Chondrocyte (in vitro differentiated cells): ENCODE data around the gene LRRC42. TPM values are rescaled to one million over a fixed set of nuclear protein-coding genes. Genes with fewer than 3 reads are reported as not detected.

ENCODE experiments used
- DNase-seq: peaks from one replicate; pipeline ENCODE4 v3.0.0; 2021; ENCODE audit warnings: mixed read lengths, low spot score
- H3K27ac Mint-ChIP-seq: one replicate; pipeline ENCODE4 v1.8.0; 2021; ENCODE audit warnings: mild to moderate bottlenecking, moderate library complexity, mixed read lengths; ENCODE audit not compliant: unreplicated experiment
- H3K27me3 Mint-ChIP-seq: 2 replicates; pipeline ENCODE4 v1.8.0; 2021; ENCODE audit warnings: low read depth, mixed read lengths
- H3K36me3 Mint-ChIP-seq: 2 replicates; pipeline ENCODE4 v1.8.0; 2021; ENCODE audit warnings: low read depth, mixed read lengths
- H3K4me1 Mint-ChIP-seq: 2 replicates; pipeline ENCODE4 v1.8.0; 2021; ENCODE audit warnings: low read depth, mild to moderate bottlenecking, mixed read lengths
- H3K4me3 Mint-ChIP-seq: one replicate; pipeline ENCODE4 v1.8.0; 2021; ENCODE audit warnings: mild to moderate bottlenecking, moderate library complexity, mixed read lengths; ENCODE audit not compliant: unreplicated experiment
- H3K9me3 Mint-ChIP-seq: 2 replicates; pipeline ENCODE4 v1.8.0; 2021; ENCODE audit warnings: low read depth, mixed read lengths
- CTCF ChIP-seq: fragments of 200-600 bp; sonication (generic); IDR thresholded peaks from 2 replicates; pipeline ENCODE4 v1.5.0; 2021; ENCODE audit warnings: antibody characterized with exemption, mild to moderate bottlenecking, moderate library complexity
- total RNA-seq: library from RNA; stranded (reverse); gene quantifications from 3 replicates; pipeline ENCODE4 v1.2.1, GENCODE V29; 2021

Gene LRRC42
- total RNA-seq, 1 donor from 2014 or later, result 37.6 TPM

- TF ChIP-seq CTCF, result no peak
- Mint-ChIP-seq H3K27ac (peak overlapping the region; percentile 62), H3K27me3 (no peaks in the 10 kb centered on the region), H3K4me3 (no peak overlapping the region), H3K9me3 (no peaks in the 10 kb centered on the region), H3K4me1 (peaks cover 43% of the 10 kb centered on the region), H3K36me3 (no peaks in the 10 kb centered on the region)
- DNase-seq, result no peak
Measured at GRCh38 chr1:53902235-53903138, 43.7 kb upstream of the LRRC42 start.

- no peak for TF ChIP-seq CTCF
- peaks cover 23% of the 10 kb centered on the region for H3K4me1 Mint-ChIP-seq
- no peak for DNase-seq
- H3K36me3 Mint-ChIP-seq, result no peaks in the 10 kb centered on the region
- H3K9me3 Mint-ChIP-seq, result no peaks in the 10 kb centered on the region
- H3K27ac Mint-ChIP-seq, result no peak overlapping the region
- no peak overlapping the region for H3K4me3 Mint-ChIP-seq
- no peaks in the 10 kb centered on the region for H3K27me3 Mint-ChIP-seq
Measured at GRCh38 chr1:53905509-53905908, 40.6 kb upstream of the LRRC42 start.

- no peak for DNase-seq
- Mint-ChIP-seq H3K4me3 (no peak overlapping the region), H3K27me3 (no peaks in the 10 kb centered on the region)
Measured at GRCh38 chr1:53906121-53906520, 40.0 kb upstream of the LRRC42 start.

GRCh38 chr1:53909946-53910345 lies 36.2 kb upstream of the LRRC42 start:
- no peaks in the 10 kb centered on the region for H3K4me1 Mint-ChIP-seq
- no peak for TF ChIP-seq CTCF
- DNase-seq, result no peak
- H3K27me3 Mint-ChIP-seq, result no peaks in the 10 kb centered on the region
- H3K4me3 Mint-ChIP-seq, result no peak overlapping the region
- H3K9me3 Mint-ChIP-seq, result no peaks in the 10 kb centered on the region
- H3K27ac Mint-ChIP-seq, result no peak overlapping the region
- H3K36me3 Mint-ChIP-seq, result peaks cover 2% of the 10 kb centered on the region

More at GRCh38 chr1:53906121-53906520, 40.0 kb upstream of the LRRC42 start:
- no peak for TF ChIP-seq CTCF
- Mint-ChIP-seq H3K27ac (no peak overlapping the region), H3K36me3 (no peaks in the 10 kb centered on the region), H3K4me1 (peaks cover 23% of the 10 kb centered on the region), H3K9me3 (no peaks in the 10 kb centered on the region)

GRCh38 chr1:53911442-53911841 lies 34.7 kb upstream of the LRRC42 start:
- Mint-ChIP-seq H3K27me3 (no peaks in the 10 kb centered on the region), H3K4me1 (no peaks in the 10 kb centered on the region), H3K4me3 (no peak overlapping the region), H3K9me3 (no peaks in the 10 kb centered on the region), H3K36me3 (peaks cover 6% of the 10 kb centered on the region), H3K27ac (no peak overlapping the region)
- TF ChIP-seq CTCF, result no peak
- no peak for DNase-seq
